ENCODE data around the gene KIF2A.

- no peak for TF ChIP-seq CTCF (IDR thresholded peaks at IDR 0.05)
- TF ChIP-seq POLR2AphosphoS5 (IDR thresholded peaks at IDR 0.05), result no peak
Measured at GRCh38 chr5:62268234-62268633, 37.8 kb upstream of the KIF2A start.
